HCT116 (cell line): ENCODE measurements around the gene NOXA1.

ENCODE experiments used
- CTCF ChIP-seq, 3 experiments: fragments of 200-600 bp in 1 of 3; sonication (generic) in 1 of 3; IDR thresholded peaks in 2 of 3; conservative IDR thresholded peaks in 1 of 3; 2 replicates each; pipeline ENCODE4 v1.5.1; 2012 to 2017; ENCODE audit warnings: low read depth in 2 of 3, low read length in 2 of 3, antibody characterized with exemption in 1 of 3, borderline replicate concordance in 1 of 3, control low read depth in 1 of 3, mild to moderate bottlenecking in 1 of 3, mixed read lengths in 1 of 3, mixed run types in 1 of 3, moderate library complexity in 1 of 3; ENCODE audit not compliant: insufficient read depth in 1 of 3
- EZH2 ChIP-seq: fragments of 200-600 bp; sonication (generic); IDR thresholded peaks from 2 replicates; pipeline ENCODE4 v1.6.1; 2017; ENCODE audit warnings: antibody characterized with exemption, mixed run types
- MAX ChIP-seq: IDR thresholded peaks from 2 replicates; pipeline ENCODE4 v1.6.1; 2012
- POLR2A ChIP-seq: IDR thresholded peaks from 2 replicates; pipeline ENCODE4 v1.7.0; 2011; ENCODE audit warnings: borderline replicate concordance; ENCODE audit not compliant: insufficient read depth, insufficient read length; ENCODE audit errors: extremely low read depth
- REST ChIP-seq: IDR thresholded peaks from 2 replicates; pipeline ENCODE4 v1.6.1; 2012; ENCODE audit warnings: low read depth
- TCF7L2 ChIP-seq: IDR thresholded peaks from 2 replicates; pipeline ENCODE4 v1.7.0; 2011; ENCODE audit warnings: borderline replicate concordance, inconsistent platforms; ENCODE audit not compliant: insufficient read depth, insufficient read length; ENCODE audit errors: extremely low read depth
- ZBTB33 ChIP-seq: IDR thresholded peaks from 2 replicates; pipeline ENCODE4 v1.6.1; 2011; ENCODE audit warnings: mild to moderate bottlenecking, low read length, moderate library complexity; ENCODE audit not compliant: insufficient replicate concordance; ENCODE audit errors: extremely low read depth

- no peak for TF ChIP-seq CTCF (IDR thresholded peaks at IDR 0.05 in 2 of 3, conservative IDR thresholded peaks at IDR 0.05 in 1 of 3; ENCODE audit: borderline replicate concordance in 1 of 3, insufficient read depth in 1 of 3, low read depth in 2 of 3, low read length in 2 of 3)
- no peak for TF ChIP-seq TCF7L2
- no peak for TF ChIP-seq MAX
- no peak for TF ChIP-seq POLR2A
- no peak for TF ChIP-seq ZBTB33
- no peak for TF ChIP-seq REST
- no peak for TF ChIP-seq EZH2
Measured at GRCh38 chr9:137391411-137391754, 31.8 kb upstream of the NOXA1 start.
